GM21447 (cell line): Measurements from ENCODE around the gene TBCCD1.
"Not testable (repeated sequence)": the region's sequence is repeated elsewhere in the genome, so short reads cannot be mapped to it uniquely, and the experiment has no call there.

Experiments
- ATAC-seq: cut with Tn5 transposase; IDR thresholded peaks from one replicate; pipeline ENCODE4 v1.9.1; 2021; ENCODE audit not compliant: unreplicated experiment

The TBCCD1 gene

DNA sequence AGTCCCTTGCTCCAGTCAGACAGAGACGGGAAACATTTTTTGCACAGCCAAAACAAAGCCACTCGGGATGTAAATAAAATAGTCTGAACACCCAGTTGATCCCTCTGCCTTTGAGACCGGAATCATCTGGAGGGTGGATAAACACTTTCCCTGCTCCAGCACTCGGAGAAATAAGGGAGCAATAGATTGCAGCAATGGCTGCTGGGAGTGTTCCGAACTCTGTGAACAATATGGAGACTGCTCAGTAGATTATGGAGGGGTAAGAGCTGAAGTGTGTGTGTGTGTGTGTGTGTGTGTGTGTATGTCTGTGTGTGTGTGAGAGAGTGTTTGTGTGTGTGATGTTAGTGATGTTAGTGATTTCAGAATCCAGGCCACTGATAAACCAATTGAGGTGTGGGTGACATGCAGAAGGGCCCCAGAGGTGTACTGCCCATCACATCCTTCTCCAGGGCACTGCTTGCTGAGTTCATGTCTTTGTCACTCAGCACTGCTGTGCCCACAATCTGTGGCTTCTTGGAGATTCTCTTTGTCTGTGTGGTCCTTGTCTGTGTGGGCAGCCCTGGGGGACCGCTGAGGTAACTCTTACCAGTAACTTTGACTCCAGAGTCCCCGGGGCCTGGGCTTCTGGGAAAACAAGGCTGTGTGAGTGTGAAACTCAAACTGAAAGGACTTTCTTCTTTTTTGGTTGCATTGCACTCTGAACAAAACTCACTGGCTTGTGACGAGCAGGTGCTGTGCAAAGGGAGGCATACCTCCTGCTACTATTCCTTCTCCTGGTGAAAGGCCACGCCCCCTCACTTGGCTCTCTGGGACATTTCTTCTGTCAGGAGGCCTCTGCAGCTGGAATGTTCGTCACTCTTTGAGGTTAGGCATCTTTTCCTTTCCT is 45.9 kb downstream of the TBCCD1 start:
- peak; percentile 63 for ATAC-seq

DNA sequence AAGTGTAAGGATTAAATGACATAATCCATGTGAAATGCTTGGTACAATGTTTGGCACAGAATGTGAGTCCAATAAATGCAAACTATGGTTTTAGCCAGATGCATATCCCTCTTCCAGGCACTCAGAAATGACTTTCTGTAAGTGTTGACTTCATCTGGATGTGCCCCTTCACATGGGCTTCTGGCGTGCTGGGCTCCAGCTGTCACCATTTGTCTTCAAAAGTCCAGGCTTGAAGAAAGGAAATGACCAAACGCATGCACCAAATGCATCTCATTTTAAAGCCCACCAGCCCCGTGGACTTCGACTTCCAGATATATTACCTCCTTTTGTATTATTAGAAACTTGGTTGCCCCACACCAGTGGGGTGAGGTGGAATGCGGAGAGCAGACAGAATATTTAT is 46.7 kb downstream of the TBCCD1 start:
- ATAC-seq: no peak

DNA sequence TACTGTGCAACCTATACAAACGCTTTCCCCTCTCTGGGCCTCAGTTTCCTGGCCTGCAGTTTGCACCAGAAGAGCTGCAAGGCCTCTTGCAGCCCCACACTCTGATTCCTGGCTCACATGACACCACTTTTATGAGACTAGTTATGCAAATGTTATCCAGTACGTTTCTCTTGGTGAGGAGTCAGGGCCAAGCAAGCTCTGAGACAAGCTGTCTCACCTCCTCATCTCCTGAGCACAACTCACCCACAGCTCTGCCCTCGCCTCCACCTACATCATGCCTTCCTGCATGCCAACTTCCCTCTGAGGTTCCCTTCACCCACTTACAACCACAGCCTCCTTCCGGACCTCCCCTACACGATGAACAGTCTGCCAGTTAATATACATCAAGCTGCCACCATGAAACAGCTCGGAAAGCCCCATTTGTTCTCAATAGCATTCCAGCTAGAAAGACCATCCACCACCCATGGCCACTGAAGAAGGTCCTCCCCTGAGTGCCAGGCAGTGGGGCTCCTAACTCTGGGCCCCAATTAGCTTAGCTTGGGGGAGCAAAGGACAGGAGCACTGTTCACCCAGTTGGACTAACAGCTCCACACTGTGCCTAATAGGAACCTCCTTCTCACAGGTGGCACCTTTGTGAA is 48.0 kb downstream of the TBCCD1 start:
- ATAC-seq: peak; percentile 49

DNA sequence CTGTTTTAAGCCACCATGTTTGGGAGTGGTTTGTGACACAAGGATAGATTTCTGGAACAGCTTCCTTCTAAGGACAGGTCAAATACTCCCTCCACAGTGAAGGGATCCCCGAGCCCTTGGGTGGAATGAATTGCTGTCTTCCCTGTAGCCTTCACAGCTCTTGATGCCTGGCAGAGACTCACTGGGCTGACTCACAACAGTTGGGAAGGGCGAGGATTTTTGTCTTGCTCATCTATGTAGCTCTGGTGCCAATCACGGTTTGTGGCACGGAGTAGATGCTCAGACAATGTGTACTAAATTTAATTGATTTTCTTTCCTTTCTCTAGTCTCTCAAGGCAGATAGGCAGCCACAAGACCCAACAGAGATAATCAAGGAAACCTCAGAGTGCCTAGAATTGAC is 49.9 kb downstream of the TBCCD1 start:
- ATAC-seq: no peak

DNA sequence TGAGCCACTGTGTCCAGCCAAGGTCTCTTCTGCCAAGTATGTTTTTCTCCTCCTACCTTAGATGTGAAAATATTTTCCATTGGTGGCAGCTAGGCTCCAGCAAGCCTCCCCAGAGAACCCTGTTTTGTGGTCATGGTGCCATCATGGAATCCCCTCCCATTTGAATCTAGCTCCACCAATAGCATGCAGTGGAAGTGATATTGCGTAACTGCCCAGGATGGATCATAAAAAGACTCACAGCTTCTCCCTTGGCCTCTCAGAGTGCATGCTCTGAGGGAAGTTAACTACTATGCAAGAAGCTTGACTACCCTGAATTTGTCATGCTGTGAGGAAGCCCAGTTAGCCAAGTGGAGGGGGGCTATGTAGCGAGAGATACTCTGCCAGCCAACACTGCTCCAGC is 50.5 kb downstream of the TBCCD1 start:
- ATAC-seq: no peak

DNA sequence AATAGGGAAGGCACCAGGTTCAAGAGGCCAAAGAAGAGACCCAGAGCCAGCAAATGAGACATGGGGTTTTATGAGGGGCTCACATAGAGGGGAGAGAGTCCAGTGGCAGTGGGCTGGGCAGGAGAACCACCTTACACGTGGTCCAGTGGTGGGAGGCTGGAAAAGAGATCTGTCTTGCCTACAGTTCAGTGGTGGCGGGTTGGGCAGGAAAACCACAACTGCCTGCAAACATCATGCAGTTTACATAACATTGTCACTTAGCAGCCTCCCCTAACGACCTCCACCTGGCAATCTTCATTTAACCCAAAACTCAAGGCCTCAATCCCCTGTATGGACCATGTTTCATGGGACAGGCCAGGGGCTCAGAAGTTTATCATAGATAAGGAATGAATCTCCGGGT is 52.0 kb downstream of the TBCCD1 start:
- ATAC-seq: no peak

DNA sequence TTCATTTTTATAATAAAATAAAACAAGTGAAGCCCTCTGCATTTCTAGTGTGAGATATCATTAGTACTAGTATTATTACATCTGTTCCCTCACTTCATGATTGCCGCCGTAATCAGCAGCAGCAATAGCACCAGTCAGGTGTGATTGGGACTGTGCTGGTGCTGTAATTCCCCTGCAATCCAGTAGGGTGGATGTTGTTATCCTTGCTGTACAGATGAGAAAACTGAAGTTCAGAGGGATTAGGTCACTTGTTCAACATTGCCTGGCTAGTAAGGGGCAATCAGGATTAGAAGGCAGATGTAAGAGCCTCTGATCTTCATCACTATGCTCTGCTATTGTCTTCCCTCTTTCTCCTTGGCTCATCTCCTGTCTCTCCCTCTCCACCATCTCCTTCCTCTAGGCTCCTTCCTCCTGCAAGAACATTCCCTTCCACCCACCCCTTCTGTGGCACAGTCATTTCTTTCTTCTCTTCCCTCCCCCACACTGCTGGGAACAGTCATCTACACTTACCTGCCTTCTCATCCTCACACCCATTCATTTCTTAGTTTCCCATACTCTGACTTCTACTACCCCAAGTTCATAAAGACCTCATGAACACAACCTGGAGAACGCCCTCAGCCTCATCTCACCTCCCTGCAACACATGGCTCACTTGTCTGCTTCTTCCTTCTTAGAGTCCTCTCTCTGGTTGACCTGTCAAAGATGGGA is 52.7 kb downstream of the TBCCD1 start:
- no peak for ATAC-seq

DNA sequence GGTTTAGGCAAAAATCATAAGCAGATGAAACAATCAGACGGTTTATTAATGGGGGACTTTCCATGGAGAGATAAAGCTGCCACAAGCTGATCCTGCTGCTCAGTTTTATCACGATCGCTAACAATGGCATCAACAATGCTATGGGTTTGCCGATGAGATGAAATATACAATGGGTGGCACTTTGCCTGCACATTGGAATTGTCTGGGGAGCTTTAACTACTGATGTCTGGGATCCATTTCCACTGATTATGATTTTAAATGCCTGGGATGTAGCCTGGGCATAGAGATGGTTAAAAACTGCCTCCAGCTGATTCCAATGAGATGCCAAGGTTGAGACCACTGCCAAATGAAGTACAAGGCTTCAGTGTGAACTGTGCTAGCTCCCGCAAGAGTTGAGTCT is 53.8 kb downstream of the TBCCD1 start:
- no peak for ATAC-seq

DNA sequence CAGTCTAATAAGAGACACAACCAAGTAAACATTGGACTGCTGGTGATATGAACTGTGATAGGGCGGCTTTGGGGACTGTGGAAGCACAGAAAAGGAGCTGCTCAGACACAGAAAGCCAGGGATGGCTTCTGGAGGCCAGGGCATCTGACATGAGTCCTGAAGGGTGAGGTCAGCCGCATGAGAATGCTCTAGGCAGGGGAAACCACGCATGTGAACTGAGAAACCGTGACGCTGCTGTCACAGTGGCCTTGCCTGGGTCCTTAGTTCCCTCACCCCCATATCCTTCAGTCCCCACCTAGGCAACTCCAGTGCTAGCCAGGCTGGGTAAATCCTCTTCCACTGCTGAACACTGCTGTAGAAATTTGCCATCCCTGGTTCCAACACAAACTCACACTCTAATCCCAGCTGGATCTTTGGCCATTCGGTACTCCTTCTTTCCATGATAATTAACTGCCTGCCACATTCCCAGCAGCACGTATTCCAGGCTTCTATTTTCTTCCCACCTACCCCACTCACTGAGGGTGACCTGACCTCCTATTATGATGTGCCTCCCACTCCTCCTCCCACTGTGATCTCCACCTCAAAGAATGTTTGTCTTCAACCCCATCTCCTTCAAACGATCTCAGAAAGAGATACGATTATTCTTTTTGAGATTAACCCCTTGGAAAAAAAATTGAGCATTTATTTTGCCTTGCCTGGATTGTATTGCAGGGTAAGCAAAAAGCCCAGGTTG is 54.4 kb downstream of the TBCCD1 start:
- no peak for ATAC-seq

DNA sequence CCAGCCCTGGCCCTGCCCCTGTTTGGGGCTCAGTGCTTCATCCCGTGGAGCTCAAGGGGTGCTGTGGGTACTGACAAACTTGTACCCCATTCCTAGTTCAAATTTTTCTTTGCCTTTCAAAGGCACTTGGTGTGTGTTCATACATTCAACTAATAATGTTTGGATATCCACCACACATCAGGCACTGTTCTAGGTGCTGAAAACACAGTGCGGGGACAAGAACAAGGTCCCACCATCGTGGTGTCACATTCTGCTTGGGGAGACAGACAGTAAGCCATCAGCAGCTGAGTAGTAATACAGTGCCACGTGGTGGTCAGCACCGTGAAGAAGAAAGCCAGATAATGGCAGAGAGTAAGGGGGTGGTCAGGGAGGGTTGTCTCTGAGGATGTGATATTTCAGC is 55.4 kb downstream of the TBCCD1 start:
- ATAC-seq: no peak

DNA sequence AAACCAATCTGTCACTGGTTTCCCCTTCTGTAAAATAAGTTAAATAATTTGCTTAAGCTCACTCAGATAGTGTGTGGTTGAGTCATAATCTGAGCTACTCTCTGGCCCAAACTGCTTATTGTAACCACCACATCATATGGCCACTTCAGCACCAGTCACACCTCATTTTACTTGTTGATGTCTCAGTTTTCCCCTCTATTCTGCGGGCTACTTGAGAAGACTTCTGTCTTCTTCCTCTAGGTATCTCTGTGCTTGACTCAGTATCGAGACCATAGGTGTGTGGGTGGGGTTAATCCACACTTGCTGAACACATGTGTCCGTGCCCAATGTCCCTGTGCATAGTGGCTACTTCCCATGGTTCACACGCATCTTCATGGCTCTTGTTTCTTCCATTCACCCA is 55.9 kb downstream of the TBCCD1 start:
- ATAC-seq: peak; percentile 77

DNA sequence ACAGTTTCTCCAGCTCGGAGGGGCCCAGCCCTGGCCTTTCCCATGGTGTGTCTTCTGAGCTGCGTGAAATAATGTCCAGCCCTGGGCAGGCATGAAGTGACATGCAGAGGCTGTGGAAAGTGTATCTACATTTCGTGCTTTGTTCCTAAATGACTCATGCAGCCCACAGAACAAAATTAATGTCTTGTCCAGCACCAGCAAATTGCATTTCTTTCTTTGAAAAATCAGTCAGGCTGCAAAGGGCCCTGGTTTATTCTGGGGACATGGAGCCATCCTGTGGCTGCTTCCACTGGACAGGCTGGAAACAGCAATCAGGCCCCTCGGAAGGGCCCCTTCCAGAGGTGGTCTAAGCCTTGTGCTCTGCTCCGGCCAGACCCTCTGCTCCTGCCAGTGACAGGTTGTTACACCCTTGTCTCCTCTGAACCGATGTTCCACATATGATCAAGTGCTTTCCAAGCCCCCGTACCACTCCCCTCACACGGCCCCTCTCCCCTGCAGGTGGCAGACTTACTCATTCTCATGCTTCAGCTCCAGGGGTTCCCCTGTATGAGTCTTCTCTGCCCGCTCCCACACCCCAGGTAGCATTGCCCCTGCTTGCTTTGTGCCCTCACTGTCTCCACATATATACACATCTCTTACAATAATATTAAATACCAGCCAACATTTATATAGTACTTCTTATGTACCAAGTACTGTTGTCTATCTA is 56.6 kb downstream of the TBCCD1 start:
- peak; percentile 33 for ATAC-seq

DNA sequence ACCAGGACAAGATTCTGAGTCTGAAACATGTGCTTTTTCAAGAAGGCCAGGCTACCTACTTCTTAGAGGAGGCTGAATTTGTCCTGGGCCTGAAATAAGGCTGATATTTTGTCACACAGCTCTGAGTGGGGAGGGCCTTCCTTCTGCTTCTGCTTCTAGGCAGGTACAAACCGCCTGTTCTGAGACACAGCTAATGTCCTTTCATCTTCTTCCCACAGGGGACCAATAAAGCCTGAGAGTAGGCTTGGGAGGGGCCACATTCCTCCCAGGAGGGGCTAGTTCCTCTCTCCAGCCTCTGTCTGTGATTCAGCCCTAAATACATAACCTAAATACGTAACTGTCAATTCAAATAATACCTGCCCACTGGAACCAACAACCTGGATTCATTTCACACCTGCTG is 57.7 kb downstream of the TBCCD1 start:
- no peak for ATAC-seq

DNA sequence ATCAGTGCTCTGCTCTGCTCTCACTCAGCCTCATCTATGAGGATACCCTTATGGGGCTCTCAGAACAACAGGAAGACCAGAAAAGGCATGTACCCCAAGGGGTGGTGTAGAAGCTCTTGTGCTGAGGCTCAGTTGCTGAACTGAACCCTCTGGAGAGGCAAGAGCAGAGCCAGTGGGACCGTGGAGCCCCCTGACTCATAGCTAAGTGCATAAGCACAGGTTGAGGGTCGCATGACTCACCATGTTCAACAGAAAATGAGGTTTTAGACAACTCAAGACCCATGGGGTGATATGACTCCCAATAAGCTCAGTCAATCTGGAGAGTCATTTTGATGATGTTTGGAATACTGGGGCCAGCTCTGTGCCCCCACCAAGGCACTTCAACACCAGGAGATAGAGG is 60.3 kb downstream of the TBCCD1 start:
- ATAC-seq: no peak

DNA sequence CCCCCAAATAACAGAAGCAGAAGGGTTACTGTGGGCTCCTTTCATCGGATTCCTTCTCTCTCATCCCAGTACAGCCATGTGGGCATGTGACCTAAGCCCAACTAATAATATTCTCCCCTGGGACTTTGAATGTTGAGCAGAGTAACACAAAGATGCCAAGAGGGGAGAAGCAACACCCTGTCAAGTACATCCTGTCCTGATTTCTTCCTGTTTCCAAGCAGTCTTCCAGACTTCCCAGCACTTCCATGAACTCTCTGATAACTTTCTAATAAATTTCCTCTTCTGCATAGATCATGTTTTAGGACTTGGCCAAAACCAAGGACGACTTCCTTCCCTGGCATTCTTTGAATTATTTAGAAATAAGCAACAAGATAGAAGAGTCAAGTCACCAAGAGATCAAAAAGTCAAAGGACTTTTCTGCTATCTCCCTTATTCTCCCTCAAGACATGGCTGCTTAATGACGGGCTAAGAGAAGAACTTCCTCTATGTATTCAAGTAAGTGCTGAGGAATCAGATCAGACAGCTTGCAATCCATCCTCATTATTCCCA is 60.9 kb downstream of the TBCCD1 start:
- no peak for ATAC-seq

DNA sequence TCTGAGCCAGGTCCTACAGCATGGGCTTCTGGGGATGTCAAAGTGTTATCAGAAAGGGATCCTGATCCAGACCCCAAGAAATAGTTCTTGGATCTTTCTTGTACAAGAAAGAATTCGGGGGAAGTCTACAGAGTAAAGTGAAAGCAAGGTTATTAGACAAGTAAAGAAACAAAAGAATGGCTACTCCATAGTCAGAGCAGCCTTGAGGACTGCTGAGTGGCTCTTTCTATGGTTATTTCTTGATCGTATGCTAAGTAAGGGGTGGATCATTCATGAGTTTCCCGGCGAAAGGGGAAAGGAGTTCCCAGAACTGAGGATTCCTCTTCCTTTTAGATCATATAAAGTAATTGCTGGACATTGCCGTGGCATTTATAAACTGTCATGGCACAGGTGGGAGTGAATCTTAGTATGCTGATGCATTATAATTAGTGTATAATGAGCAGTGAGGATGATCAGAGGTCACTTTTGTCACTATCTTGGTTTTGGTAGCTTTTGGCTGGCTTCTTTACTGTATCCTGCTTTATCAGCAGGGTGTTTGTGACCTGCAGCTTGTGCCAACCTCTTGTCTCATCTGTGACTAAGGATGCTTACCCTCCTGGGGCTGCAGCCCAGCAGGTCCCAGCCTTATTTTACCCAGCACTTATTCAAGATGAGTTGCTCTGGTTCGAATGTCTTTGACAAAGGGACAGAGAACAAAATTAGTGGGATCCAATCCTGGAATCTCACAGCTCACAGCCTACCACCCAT is 64.0 kb downstream of the TBCCD1 start:
- ATAC-seq: no peak

DNA sequence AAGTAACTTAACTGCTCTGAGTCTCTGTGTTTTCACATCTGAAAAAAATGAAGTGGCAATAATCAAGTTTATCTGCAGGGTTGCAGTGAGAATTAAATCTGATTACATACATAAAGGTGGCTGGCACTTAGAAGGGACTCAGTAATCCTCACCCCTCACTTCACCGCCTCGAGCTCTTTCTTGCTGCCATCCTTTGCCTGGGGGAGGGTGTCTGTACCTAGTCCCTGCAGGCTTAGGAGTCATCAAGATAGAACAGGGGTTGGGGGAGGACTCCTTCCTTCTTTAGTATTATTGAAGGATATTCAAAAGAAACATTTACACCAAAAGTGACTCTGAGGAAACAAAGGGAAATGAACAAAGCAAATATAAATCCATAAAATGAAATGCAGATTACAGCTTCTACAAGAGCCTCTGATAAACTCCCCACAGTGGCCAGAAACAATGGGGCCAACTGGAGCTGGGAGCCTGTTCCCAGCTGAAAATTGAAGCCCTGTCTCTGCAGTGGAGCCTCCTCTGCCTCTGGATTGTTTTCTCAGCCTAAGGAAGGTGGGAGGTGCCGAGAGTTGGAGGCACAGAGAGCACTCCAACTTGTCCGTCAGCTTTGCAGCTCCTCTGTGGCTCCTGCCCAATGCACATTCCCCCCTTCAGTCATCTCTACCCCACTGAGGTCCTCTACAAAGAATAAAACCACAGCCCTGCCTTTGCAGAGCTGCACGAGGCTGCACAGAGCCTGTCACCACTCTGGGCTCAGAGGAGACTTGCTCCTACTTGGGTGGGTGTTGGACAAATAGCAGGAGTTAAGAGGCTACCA is 64.8 kb downstream of the TBCCD1 start:
- no peak for ATAC-seq

DNA sequence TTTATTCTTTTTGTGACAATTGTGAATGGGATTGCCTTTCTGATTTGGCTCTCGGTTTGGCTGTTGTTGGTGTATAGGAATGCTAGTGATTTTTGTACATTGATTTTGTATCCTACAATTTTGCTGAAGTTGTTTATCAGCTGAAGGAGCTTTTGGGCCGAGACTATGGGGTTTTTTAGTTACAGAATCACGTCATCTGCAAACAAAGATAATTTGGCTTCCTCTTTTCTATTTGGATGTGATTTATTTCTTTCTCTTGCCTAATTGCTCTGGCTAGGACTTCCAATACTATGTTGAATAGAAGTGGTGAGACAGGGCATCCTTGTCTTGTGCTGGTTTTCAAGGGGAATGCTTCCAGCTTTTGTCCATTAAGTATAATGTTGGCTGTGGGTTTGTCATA is 67.2 kb downstream of the TBCCD1 start:
- ATAC-seq: not testable (repeated sequence)

DNA sequence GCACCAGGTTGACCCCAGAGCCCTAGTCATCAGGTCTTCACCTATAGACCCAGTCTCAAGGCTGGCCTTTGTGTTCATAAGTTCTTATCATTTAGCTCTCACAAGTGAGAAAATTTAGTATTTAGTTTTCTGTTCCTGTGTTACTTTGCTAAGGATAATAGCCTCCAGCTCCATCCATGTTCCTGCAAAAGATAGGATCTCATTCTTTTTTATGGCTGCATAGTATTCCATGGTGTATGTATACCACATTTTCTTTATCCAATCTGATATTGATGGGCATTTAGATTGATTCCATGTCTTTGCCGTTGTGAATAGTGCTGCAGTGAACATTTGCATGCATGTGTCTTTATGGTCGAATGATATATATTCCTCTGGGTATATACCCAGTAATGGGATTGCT is 69.1 kb downstream of the TBCCD1 start:
- not testable (repeated sequence) for ATAC-seq
